Measurements from ENCODE around the gene MACROH2A1.

GRCh38 chr5:135446615-135447014, 47.6 kb upstream of the MACROH2A1 start:
- TF ChIP-seq CTCF (IDR thresholded peaks at IDR 0.05; ENCODE audit: borderline replicate concordance, extremely low read depth, low read length, poor library complexity, severe bottlenecking) (no peak), EZH2 (IDR thresholded peaks at IDR 0.05; ENCODE audit: borderline replicate concordance, low read depth, low read length, severe bottlenecking) (no peak)

Measured in DND-41 (cell line).